Adrenal gland (tissue), 5 donors: ENCODE results near the gene AHRR.

ENCODE experiments used
- CTCF ChIP-seq, 6 experiments: fragments of 450-650 bp in 4 of 6; fragments of 200-600 bp in 2 of 6; sonication (generic) in 1 of 6; IDR thresholded peaks; 1 replicate in 5 of 6; 2 replicates in 1 of 6; pipeline versions ENCODE4 v1.5.1 to v1.8.0; 2016 to 2021; ENCODE audit warnings: antibody characterized with exemption in 6 of 6, mild to moderate bottlenecking in 2 of 6, moderate library complexity in 1 of 6
- POLR2A ChIP-seq, 2 donors: fragments of 450-650 bp; IDR thresholded peaks; one replicate each; pipeline ENCODE4 v1.6.1; 2017; ENCODE audit warnings: antibody characterized with exemption in 2 of 2, mild to moderate bottlenecking in 2 of 2, moderate library complexity in 1 of 2
- donor health status: DM: no; HTN: no; CAD: no.

- TF ChIP-seq CTCF (IDR thresholded peaks at IDR 0.05) (no peak), POLR2A (IDR thresholded peaks at IDR 0.05) (no peak)
These were observed 53.9 kb downstream of the AHRR start for GRCh38 chr5:375336-375920.
